NCI-H526 (cell line): ENCODE measurements around the gene PTPN5.
"Not testable (repeated sequence)": the region's sequence is repeated elsewhere in the genome, so short reads cannot be mapped to it uniquely, and the experiment has no call there.

Source experiments
- DNase-seq, 2 experiments: peaks; one replicate each; lab custom pipeline; 2025; lab: John Stamatoyannopoulos, UW

PTPN5 gene

DNA sequence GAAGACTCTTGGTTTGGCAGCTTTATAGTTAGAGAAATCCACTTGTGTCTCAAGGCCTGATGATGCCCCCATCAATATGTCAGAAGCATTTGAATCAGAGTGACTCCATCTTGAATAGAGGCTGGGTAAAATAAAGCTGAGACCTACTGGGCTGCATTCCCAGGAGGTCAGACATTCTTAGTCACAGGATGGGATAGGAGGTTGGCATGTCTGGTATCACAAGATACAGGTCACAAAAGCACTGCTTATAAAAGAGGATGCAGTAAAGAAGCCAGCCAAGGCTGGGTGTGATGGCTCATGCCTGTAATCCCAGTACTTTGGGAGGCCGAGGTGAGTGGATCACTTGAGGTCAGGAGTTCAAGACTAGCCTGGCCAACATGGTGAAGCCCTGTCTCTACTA is 109.6 kb downstream of the PTPN5 start:
- not testable (repeated sequence) for DNase-seq
